HG03095 (cell line): Measurements from ENCODE around the gene TEAD1.

Experiments used
- ATAC-seq: cut with Tn5 transposase; IDR thresholded peaks from one replicate; pipeline ENCODE4 v1.9.1; 2021; ENCODE audit warnings: moderate library complexity; ENCODE audit not compliant: unreplicated experiment

TEAD1 gene

DNA sequence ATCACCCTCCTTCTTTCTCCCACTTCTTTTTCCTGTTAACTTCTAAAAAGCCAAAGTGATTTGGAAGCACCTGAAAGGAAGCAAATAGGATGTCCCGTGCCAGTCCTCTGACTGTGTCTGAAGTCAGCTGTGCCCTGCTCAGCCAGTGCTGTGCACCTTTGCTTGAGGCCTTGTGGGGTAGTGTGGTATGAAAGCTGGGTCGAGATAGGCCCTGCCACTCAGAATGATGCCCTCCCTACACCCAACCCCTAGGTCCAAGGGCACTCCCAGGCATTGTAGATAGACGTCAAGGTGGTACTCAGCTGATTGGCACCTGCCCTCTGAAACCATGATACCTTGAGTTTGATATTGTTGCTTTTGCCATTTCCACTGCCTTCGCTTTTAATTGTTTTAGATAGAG is 251.3 kb downstream of the TEAD1 start:
- no peak for ATAC-seq

DNA sequence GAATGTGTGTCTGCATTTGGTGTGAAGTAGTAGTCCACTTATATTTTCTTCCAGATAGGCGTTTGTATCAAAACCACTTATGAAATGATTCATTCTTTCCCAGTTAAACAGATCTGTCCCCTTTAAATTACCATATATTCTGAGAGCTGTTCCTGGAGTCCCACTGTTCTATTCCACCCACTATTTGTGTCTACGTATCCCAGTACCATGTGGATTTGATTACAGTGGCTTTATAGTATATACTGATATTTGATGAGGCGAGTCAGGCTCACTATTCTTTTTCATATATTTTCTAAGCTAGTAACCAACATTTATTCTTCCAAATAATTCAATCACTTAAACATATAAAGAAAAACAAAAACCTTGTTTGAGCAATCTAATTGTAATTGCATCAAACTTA is 253.0 kb downstream of the TEAD1 start:
- no peak for ATAC-seq

DNA sequence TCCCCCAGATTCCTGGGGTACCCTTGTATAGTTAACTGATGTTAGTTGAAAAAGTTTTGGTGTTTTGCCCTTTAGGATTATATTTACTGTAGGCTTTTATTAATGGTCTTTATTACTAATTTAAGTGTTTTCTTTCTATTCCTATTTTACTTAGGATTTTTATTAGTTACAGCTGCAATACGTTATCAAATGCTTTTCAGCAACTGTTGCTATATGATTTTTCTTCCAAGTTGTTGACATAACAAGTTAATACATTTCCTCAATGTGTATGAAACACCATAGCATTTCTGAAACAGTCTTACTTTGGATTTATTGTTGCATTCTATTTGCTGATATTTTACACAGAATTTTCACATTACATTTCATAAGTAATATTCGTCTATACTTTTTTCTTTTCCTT is 253.7 kb downstream of the TEAD1 start:
- no peak for ATAC-seq

DNA sequence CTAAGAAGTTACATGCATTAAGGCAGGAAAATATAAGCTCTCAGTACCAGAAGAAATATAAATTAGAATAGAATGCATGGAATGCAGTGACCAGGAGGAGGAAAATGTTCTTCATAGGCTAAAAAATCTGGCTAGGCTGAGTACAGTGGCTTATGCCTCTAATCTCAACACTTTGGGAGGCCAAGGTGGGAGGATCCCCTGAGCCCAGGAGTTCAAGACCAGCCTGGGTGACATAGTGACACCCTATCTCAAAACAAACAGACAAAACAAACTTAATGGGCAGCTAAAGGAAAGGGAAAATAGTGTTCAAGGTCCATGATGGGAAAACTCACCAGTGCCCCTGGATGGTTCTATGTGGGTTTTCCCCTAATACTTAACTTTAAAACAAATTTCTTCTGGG is 256.6 kb downstream of the TEAD1 start:
- no peak for ATAC-seq

DNA sequence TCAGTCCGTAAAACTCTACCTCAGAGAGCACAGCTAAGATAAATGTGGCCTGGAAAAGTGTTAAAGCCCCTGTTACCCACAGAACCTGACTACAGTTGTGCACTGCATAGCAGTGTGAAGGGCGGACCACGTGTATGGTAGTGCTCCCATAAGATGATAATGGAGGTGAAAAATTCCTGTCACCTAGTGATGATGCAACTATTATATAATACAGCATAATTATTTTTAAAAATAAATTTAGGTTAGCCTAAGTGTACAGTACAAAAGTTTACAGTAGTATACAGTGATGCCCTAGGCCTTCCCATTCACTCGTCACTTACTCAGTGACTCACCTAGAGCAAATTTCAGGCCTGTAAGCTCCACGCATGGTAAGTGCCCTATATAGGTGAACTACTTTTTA is 258.3 kb downstream of the TEAD1 start:
- no peak for ATAC-seq

DNA sequence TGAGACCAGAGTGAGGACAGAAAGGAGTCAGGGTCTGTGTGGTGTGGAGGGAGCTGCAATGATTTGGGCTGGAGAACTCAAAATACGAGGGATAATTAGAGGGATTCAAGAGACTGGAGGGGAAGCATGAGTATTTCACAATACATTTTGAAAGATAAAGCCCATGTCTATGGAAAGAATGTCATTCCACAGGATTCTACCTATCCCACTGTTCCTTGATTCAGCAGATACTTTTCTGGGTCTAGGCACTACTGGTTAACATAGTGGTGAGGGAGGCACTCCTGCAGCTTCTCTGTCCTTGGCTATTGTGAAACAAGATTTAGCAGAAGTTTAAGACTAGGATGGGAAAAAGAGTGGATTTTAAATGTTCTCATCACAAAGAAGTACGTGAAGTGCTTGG is 262.0 kb downstream of the TEAD1 start:
- no peak for ATAC-seq

DNA sequence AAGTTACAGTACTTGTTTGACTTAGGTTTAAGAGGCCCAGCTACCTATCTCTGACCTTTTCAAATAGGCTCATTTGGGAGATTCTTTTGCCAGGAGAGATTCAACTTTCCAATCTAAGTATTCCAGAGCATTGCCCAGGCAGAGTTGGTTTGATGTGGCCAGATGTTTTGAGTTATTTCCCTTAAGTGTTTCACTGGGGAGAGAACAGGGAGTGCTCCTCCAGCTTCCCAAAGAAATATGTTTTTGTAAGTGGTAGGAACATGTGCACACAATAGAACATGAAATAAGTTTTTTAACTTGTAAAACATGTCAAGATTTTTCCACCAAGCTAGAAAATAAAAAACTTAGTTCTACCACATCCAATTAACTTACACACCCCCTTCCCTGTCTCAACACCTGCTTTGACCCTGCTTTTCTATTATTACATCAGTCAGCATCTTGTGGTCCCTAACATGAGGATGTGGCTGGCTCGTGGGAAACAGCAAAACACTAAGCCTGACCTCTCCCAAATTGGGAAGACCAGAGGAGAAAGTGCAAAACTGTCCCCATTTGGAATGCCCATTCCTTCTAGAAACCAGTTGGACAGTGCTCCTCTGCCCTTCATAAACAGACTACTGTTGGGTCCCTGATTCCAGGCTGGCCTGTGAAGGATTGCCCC is 264.5 kb downstream of the TEAD1 start:
- no peak for ATAC-seq

DNA sequence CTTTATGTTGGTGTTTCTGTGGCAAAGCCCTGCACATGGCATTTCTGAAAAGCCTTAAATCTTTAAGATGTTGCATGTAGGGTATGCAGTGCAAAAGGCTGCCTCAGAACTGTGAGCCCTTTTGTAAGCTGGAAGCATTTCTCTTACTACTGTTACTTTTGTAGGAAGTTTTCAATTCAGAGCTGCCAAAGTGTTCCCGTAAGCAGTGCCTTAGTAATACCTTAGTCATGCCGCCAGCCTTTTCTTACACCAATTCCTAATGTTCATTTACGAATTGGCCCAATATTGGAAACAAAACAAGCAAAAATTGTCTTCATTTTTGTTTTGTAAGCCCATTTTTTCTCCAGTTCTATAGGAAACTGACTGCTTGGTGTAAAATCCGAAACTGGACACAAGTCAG is 267.4 kb downstream of the TEAD1 start:
- ATAC-seq: no peak

DNA sequence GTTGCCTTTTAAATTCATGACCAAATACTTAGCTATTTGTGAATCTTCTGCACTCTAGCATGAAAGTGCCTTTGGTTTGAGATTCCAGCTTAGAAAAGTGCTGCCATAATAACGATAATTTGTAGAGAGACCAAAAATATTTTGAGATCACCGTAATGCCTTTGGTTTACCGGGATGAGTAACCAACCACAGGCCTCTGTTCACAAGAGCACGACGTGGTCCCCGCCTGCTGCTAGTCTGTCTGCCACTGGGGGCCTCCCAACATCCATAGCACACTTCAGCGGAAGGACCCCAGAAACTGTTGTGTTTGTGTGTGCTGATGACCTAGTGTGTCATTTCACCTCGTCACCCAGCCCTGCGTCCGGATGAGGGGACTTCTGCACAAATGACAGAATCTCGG is 267.9 kb downstream of the TEAD1 start:
- no peak for ATAC-seq

DNA sequence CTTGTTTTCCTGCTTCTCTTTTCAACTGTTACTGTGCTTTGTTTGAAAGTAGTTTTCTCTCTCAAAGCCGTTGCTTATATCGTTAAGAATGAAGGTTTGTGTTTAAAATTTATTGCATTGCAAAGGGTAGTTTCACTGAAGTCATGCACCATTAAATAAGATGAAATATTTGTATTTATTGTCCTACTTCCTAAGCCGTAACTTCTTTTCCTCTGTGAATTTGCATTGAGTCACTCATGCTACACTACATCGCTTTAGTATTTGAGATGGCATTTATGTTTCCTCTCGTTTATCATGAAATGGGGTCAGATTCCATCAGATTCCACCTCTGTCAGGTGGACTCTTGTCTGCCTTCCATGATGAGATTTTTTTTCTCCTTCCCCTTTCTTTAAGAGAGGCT is 269.1 kb downstream of the TEAD1 start:
- ATAC-seq: no peak

DNA sequence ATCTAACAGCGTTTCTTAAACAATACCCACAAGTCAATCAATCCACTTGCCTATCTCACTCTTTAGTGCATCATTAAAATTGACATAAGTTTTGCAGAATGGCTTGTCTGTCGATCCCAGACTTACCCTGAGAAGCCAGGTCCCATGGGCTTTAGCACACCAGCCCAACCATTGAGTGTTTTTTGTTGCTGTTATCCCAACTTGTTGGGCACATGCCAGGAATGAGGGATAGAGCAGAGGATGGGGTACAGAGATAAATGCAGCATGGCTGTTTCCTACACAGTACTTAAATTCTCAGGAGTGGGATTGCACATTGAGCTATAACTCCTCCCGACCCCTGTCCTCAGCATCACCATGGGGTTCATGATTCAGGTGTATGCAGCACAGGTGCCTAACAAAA is 270.7 kb downstream of the TEAD1 start:
- no peak for ATAC-seq

DNA sequence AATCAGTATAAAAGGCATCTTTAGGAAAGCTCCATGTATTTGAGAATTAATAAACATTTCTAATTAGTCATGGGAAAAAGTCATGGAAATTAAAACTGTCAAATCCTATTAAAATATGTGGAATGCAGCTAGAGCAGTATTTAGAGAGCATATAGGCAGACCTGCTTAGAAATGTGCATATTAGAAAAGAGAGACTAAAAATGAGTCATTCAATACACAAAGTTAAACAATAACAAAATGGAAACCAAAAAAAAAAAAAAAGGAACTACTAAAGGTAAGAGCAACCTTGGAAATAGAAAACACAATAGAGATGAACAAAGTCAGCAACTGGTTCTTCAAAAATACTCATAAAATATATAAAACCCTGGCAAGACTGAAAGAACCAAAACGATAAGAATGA is 275.2 kb downstream of the TEAD1 start:
- ATAC-seq: no peak

DNA sequence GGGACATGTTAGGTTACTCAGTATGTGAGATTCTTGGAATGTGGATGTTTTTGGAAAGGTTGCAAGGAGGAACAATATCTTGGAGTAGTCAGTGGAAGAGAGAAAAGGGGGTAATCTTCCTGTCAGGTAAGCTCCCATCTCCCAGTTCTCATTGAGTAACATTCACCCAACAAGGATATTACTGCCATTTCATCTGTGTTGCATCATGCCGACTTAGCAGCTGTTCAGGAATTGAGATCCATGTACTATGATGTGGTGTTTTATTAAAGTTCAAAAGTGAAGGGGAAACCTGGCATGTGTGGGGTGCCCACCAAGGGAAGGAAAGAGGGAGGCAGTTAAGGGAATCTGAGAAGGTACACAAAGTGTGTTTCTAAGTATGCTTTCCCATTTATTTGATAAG is 276.4 kb downstream of the TEAD1 start:
- no peak for ATAC-seq

DNA sequence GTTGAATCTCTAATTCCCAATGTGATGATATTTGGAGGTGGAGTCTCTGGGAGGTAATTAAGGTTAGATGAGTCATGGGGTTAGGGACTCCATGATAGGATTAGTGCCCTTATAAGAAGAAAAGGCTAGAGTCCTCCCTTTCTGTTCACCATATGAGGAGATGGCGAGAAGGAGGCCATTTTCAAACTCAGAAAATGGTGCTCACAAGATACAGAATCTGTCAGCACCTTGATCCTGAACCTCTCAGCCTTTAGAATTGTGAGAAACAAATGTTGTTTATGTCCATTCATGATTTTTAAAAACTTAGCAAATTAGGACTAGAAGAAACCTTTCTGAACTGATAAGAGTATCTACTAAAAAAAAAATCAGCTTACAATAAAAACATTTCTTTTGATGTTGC is 277.2 kb downstream of the TEAD1 start:
- no peak for ATAC-seq

DNA sequence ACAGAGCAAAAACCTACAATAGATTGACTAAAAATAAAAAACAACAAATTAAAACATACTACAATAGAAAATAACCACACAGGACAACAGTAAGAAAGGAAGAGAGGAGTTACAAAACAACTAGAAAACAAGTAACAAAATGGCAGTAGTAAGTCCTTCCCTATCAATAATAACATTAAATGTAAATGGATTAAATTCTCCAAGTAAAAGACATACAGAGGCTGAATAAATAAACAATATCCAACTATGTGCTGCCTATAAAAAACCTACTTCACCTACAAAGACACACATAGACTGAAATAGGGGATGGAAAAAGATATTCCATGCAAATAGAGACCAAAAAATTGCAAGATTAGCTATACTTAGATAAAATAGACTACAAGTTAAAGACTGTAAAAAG is 277.9 kb downstream of the TEAD1 start:
- ATAC-seq: no peak

DNA sequence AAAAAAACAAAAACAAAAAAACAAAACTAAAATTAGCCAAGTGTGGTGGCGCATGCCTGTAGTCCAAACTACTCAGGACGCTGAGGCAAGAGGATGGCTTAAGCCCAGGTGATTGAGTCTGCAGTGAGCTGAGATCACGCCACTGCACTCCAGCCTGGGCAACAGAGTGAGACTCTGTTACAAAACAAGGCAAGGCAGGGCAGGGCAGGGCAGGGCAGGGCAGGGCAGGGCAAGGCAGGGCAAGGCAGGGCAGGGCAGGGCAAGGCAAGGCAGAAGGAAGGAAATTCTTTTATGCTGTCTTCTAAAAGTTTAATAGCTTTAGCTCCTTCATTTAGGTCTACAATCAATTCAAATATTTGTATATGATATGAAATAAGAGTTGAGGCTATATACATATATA is 284.8 kb downstream of the TEAD1 start:
- ATAC-seq: no peak

DNA sequence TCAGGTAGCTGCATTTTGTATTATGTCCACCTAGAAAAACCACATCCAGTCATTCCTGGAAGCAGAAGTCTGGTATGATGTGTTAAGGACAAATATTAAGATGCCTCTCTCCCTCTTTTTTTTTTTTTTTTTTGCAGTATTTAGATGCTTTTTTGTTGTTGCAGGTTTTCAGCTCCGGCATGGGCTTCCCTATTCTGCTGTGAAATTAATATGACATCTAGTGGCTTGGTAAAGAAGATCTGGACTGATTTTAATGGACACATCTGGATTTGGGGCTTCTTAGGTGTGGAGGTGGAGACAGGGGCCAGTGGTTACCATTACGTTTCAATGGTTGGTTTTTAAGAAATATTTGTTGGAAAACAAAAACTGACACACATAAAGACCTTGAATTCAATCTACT is 287.4 kb downstream of the TEAD1 start:
- ATAC-seq: no peak

DNA sequence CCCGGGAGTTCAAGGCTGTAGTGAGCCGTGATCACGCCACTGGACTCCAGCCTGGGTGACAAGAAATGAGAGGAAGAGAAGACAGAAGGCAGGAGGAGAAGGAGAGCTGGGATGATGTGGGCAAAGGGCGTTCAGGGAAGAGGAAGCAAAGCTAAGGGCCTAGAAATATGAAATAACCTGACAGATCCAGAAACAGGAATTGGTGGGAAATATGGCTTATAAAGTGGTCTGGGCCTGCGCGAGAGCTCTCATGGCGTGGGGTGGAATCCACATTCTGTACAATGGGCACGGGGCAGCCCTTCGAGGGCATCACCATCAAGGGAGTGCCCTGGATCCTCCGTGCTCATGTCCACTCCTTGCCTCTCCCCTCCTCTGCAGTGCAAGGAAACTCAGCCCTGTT is 288.1 kb downstream of the TEAD1 start:
- no peak for ATAC-seq

DNA sequence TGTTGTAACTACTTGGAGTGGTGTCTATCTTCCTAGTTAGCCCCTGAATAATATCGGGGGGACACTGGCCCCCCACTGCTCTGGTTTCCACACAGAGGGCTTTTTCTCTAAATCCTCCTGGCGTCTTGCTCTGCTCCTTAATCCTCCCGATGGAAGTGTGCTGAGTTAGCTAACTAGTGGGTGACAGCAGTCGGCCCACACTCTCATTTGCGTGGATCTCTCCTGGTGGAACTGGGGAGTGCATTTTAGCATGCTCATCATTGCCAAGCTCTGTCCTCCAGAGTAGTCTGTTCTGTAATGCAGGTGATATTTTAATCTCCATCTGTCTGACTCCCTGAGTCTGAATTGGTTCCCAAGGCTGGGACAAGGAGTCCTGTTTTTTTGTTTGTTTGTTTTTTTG is 288.8 kb downstream of the TEAD1 start:
- no peak for ATAC-seq

DNA sequence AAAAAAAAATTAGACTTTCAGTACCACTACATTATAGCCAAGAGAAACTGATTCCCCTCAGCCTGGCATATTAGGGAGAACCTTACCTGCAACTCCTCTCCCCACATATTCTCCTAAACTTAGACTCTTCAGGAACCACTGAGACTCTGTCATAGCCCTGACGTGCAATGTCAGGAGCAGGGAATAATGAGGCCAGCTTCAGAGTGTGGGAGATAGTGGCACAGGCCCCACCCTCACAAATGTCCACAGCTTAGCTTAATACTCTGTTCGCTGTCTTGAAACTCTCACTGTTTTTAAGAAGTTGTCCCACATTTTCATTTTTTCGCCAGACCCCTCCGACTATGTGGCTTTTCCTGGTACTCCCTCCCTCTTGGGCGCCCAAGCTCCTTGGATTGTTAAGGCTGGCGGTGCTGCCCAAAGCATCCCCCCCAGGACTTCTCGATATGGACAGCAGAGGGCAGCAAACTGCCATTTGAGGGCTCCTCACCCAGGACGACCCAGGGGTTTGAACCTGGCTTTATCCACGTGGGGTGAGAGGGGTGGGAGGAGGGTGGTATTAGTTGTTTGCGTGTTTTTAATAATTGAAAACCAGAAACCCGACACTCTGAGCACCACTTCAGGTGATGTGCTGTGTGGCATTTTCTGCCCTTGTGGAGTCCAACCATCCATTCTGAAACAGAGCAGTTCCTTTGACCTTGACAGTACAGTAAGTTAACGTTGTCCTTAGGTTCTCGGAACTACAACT is 289.7 kb downstream of the TEAD1 start:
- ATAC-seq: no peak

DNA sequence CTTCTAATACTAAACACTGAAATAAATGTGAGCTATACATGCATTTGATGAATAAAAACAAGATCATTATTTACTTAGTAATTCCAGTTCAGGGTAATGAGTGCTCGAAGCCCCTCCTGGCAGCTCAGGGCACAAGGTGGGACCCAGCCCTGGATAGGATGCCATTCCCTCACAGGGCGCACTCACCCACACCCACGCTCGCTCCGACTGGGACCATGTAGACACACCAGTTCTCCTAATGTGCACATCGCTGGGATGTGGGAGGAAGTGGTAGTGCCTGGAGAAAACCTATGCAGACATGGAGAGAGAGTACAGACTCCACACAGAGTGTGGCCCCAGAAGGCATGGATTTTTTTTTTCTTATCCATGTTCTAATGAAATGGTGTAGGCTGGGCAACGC is 290.4 kb downstream of the TEAD1 start:
- no peak for ATAC-seq

DNA sequence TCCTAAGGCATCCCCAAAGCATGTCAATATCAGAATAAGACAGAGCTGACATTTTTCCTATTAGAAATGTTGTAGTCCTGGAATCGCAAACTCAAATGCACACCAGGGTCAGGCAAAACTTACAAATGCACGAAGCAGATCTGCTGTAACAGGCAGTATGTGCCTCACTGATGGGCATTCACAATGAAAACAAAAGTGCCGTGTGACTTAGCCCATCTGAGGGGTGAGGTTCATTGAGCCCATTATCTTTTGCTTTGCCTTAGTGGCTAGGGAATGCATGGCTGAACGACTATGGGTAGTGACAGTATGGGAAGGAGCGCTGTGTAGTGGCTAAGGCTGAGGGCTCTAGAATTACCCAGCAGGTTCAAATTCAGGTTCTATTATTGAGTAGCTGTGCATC is 291.8 kb downstream of the TEAD1 start:
- no peak for ATAC-seq

DNA sequence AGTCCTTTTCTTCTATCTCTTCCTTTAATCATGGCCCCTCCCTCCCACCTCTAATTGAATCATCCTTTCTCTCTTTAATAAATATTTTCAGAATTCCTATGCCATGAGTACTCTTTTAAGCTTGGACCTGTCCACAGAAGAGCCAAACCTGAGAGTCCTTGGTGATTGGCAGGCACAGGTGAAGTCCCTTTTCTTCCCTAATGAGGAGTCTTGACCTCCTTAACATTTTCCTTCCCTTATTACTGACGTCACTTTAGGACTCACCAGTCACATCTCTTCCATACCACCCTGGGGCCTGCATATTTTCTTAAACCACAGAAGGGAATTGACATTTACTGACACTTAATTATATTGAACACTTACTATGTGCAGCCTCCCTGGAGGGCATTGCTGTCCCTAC is 293.9 kb downstream of the TEAD1 start:
- no peak for ATAC-seq
